ENCODE data around the gene FBXO9. TPM values are rescaled to one million over a fixed set of nuclear protein-coding genes. Genes with fewer than 3 reads are reported as not detected.

The FBXO9 gene
- total RNA-seq, 1 experiment from 2014 or later, result 111 TPM

DNA sequence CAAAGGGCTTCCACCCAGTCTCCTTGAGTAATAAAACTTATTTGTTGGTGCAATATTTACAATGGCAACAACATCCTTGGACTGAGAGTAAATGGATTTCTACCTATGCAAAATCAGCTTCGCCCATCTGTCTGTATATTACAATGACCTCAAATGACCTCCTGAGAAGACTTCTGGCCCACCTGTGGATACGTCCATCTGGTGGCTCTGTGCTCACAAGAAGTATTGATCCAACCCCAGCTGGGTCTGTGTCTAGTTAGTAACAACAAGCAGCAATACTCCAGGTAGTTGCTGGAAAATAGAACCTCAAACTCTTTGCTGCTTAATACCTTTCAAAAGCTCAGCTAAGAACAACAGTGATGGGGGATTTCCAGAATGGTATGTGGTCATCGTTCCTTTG is 35.4 kb upstream of the FBXO9 start:
- no TSS peak for BruUV-seq (replicated peaks)
- Mint-ChIP-seq H3K9me3 (ENCODE audit: unreplicated experiment) (no peaks in the 10 kb centered on the region), H3K4me3 (ENCODE audit: unreplicated experiment) (no peak overlapping the region), H3K36me3 (ENCODE audit: insufficient read depth, unreplicated experiment) (peaks cover 28% of the 10 kb centered on the region), H3K27me3 (ENCODE audit: insufficient read depth, unreplicated experiment) (no peaks in the 10 kb centered on the region), H3K27ac (ENCODE audit: unreplicated experiment) (no peak overlapping the region), H3K4me1 (ENCODE audit: low read depth, unreplicated experiment) (no peaks in the 10 kb centered on the region)
- no peak overlapping the region for H3K4me3 ChIP-seq (ENCODE audit: low read depth, low read length)
- POLR2A ChIA-PET, result no interaction called here
- H3K4me1 ChIP-seq, result no peaks in the 10 kb centered on the region
- H3K9me3 ChIP-seq, result no peaks in the 10 kb centered on the region
- no peaks in the 10 kb centered on the region for H3K36me3 ChIP-seq (ENCODE audit: control insufficient read depth, insufficient read depth, low read length)
- CTCF ChIA-PET, result no interaction called here
- intact Hi-C loops (cut with micrococcal nuclease; ENCODE audit: unreplicated experiment), result no loop called here
- H3K27me3 ChIP-seq (replicated peaks; ENCODE audit: control insufficient read depth, insufficient read depth, low read length), result no peaks in the 10 kb centered on the region
- TF ChIP-seq, protein P1, sequence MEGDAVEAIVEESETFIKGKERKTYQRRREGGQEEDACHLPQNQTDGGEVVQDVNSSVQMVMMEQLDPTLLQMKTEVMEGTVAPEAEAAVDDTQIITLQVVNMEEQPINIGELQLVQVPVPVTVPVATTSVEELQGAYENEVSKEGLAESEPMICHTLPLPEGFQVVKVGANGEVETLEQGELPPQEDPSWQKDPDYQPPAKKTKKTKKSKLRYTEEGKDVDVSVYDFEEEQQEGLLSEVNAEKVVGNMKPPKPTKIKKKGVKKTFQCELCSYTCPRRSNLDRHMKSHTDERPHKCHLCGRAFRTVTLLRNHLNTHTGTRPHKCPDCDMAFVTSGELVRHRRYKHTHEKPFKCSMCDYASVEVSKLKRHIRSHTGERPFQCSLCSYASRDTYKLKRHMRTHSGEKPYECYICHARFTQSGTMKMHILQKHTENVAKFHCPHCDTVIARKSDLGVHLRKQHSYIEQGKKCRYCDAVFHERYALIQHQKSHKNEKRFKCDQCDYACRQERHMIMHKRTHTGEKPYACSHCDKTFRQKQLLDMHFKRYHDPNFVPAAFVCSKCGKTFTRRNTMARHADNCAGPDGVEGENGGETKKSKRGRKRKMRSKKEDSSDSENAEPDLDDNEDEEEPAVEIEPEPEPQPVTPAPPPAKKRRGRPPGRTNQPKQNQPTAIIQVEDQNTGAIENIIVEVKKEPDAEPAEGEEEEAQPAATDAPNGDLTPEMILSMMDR (IDR thresholded peaks at IDR 0.05; ENCODE audit: insufficient read depth in 1 of 2, low read depth in 1 of 2, low read length in 1 of 2, severe bottlenecking in 1 of 2, unreplicated experiment in 1 of 2), result no peak
- DNase-seq, result no peak

- no peak for DNase-seq
- intact Hi-C loops (cut with micrococcal nuclease; ENCODE audit: unreplicated experiment), result no loop called here
- H3K27me3 Mint-ChIP-seq (ENCODE audit: insufficient read depth, unreplicated experiment), result no peaks in the 10 kb centered on the region
- H3K36me3 Mint-ChIP-seq (ENCODE audit: insufficient read depth, unreplicated experiment), result peaks cover 34% of the 10 kb centered on the region
- TF ChIP-seq, protein P1 (IDR thresholded peaks at IDR 0.05; ENCODE audit: insufficient read depth in 1 of 2, low read depth in 1 of 2, low read length in 1 of 2, severe bottlenecking in 1 of 2, unreplicated experiment in 1 of 2), result no peak
- Histone ChIP-seq H3K4me1 (no peaks in the 10 kb centered on the region), H3K27me3 (replicated peaks; ENCODE audit: control insufficient read depth, insufficient read depth, low read length) (no peaks in the 10 kb centered on the region), H3K36me3 (ENCODE audit: control insufficient read depth, insufficient read depth, low read length) (peaks cover 1% of the 10 kb centered on the region; the same call in 1 of the 2 replicates), H3K4me3 (ENCODE audit: low read depth, low read length) (no peak overlapping the region), H3K9me3 (no peaks in the 10 kb centered on the region)
- no peaks in the 10 kb centered on the region for H3K9me3 Mint-ChIP-seq (ENCODE audit: unreplicated experiment)
- POLR2A ChIA-PET, result no interaction called here
- H3K4me1 Mint-ChIP-seq (ENCODE audit: low read depth, unreplicated experiment), result no peaks in the 10 kb centered on the region
- H3K4me3 Mint-ChIP-seq (ENCODE audit: unreplicated experiment), result no peak overlapping the region
- no TSS peak for BruUV-seq (replicated peaks)
- CTCF ChIA-PET, result no interaction called here
- H3K27ac Mint-ChIP-seq (ENCODE audit: unreplicated experiment), result no peak overlapping the region
Measured at GRCh38 chr6:53031281-53031680, 33.9 kb upstream of the FBXO9 start.

- no peaks in the 10 kb centered on the region for H3K27me3 Mint-ChIP-seq (ENCODE audit: insufficient read depth, unreplicated experiment)
Measured at GRCh38 chr6:53032849-53033248, 32.4 kb upstream of the FBXO9 start.

More at GRCh38 chr6:53032849-53033248, 32.4 kb upstream of the FBXO9 start:
- TF ChIP-seq, protein P1 (IDR thresholded peaks at IDR 0.05; ENCODE audit: insufficient read depth in 1 of 2, low read depth in 1 of 2, low read length in 1 of 2, severe bottlenecking in 1 of 2, unreplicated experiment in 1 of 2), result no peak
- Histone ChIP-seq H3K4me1 (no peaks in the 10 kb centered on the region), H3K9me3 (no peaks in the 10 kb centered on the region), H3K4me3 (ENCODE audit: low read depth, low read length) (no peak overlapping the region), H3K27me3 (replicated peaks; ENCODE audit: control insufficient read depth, insufficient read depth, low read length) (no peaks in the 10 kb centered on the region), H3K36me3 (ENCODE audit: control insufficient read depth, insufficient read depth, low read length) (peaks cover 1% of the 10 kb centered on the region; the same call in 1 of the 2 replicates)
- no peak for DNase-seq
- no TSS peak for BruUV-seq (replicated peaks)
- Mint-ChIP-seq H3K9me3 (ENCODE audit: unreplicated experiment) (no peaks in the 10 kb centered on the region), H3K4me1 (ENCODE audit: low read depth, unreplicated experiment) (no peaks in the 10 kb centered on the region), H3K4me3 (ENCODE audit: unreplicated experiment) (no peak overlapping the region), H3K36me3 (ENCODE audit: insufficient read depth, unreplicated experiment) (peaks cover 34% of the 10 kb centered on the region), H3K27ac (ENCODE audit: unreplicated experiment) (no peak overlapping the region)
- ChIA-PET CTCF (no interaction called here), POLR2A (no interaction called here)
- intact Hi-C loops (cut with micrococcal nuclease; ENCODE audit: unreplicated experiment), result no loop called here
